ENCODE measurements around the gene ZHX3.

GRCh38 chr20:41166201-41167117 is 151.1 kb downstream of the ZHX3 start:
- no peak for TF ChIP-seq CTCF (IDR thresholded peaks at IDR 0.05 in 8 of 11, conservative IDR thresholded peaks at IDR 0.05 in 3 of 11)
- TF ChIP-seq POLR2AphosphoS5 (IDR thresholded peaks at IDR 0.05), result peak in 1 of 3 donors; percentile 46
- TF ChIP-seq POLR2A (IDR thresholded peaks at IDR 0.05), result no peak

All from spleen (tissue), 7 donors.